ENCODE measurements around the gene TM9SF3. TPM values are rescaled to one million over a fixed set of nuclear protein-coding genes. Genes with fewer than 3 reads are reported as not detected.

TM9SF3 gene
- total RNA-seq, 3 donors from 2014 or later: 188 to 241 (median 212) TPM

GRCh38 chr10:96505150-96506136, 81.4 kb downstream of the TM9SF3 start:
- Histone ChIP-seq H3K36me3 (ENCODE audit: low read depth) (no peaks in the 10 kb centered on the region), H3K9me3 (no peaks in the 10 kb centered on the region), H3K4me1 (ENCODE audit: low read depth) (no peaks in the 10 kb centered on the region), H3K4me3 (no peak overlapping the region)
- ATAC-seq: no peak
- intact Hi-C loops (cut with DNase I, micrococcal nuclease): no loop called here
- TF ChIP-seq CTCF (IDR thresholded peaks at IDR 0.05): no peak
- DNase-seq: no peak

DNA sequence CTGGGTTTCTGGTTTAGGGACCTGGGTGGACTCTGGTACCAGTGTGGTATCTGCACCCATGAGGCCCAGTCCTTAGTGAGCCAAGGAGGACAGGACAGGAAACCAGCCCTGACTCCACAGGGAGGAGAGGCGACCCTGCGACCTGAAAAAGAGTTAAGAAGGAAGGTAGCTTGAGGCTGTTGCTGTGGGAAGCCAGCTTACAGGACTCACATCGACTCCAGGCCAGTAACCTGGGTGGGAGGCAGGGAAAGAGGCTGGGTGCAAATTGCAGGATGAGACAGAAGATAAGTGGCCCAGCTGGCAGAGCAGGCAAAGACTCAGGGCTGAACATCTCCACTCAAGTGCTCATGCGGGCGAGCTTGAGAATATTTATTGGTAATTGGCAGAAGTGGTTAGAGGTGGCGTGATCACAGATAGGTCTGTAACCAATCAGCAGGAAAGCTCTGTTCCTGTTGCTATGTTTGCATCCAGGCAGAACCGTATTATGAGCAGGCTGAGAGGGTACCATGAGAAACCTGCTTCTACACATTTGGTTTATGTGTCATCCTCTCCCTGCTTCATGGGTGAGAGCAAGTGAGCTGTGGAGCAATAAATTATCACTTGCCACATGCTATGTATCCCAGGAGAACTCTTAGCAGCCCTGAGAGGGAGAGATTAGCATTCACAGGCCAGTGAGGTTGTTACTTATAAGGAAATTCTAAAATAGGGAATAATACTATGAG, 84.1 kb downstream of the TM9SF3 start:
- no peak for ATAC-seq
- Histone ChIP-seq H3K36me3 (ENCODE audit: low read depth) (no peaks in the 10 kb centered on the region), H3K4me1 (ENCODE audit: low read depth) (no peaks in the 10 kb centered on the region), H3K9me3 (no peaks in the 10 kb centered on the region), H3K4me3 (no peak overlapping the region)
- TF ChIP-seq CTCF (IDR thresholded peaks at IDR 0.05): no peak
- intact Hi-C loops (cut with DNase I, micrococcal nuclease): no loop called here
- DNase-seq: no peak

DNA sequence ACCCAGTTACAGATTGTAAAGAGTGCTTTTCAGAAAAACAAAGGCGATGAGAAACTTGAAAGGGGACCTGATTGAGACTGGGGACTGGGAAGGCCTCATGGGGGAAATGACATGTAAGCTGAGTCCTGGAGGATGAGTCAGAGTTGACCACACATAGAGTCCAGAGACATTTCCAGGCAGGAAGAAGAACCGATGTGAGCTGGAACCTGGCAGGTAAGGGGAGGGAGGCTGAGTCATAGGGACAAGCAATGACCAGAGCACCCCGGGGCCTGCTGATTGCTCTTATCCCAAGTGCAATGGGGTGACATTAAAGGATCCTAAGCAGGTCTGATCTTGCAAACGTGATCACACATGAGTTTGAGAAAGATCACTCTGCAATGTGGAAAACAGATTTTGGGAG, 84.8 kb downstream of the TM9SF3 start:
- H3K36me3 ChIP-seq (ENCODE audit: low read depth): no peaks in the 10 kb centered on the region
- no peak overlapping the region for H3K4me3 ChIP-seq
- DNase-seq: no peak
- no peak for ATAC-seq
- intact Hi-C loops (cut with DNase I, micrococcal nuclease): no loop called here
- H3K9me3 ChIP-seq: no peaks in the 10 kb centered on the region
- no peak for TF ChIP-seq CTCF (IDR thresholded peaks at IDR 0.05)
- no peaks in the 10 kb centered on the region for H3K4me1 ChIP-seq (ENCODE audit: low read depth)

GRCh38 chr10:96500519-96500918, 86.3 kb downstream of the TM9SF3 start:
- no peaks in the 10 kb centered on the region for H3K4me1 ChIP-seq (ENCODE audit: low read depth)
- DNase-seq (no peak), ATAC-seq (no peak)
- no peaks in the 10 kb centered on the region for H3K36me3 ChIP-seq (ENCODE audit: low read depth)
- H3K9me3 ChIP-seq: no peaks in the 10 kb centered on the region
- intact Hi-C loops (cut with DNase I, micrococcal nuclease): no loop called here
- no peak overlapping the region for H3K4me3 ChIP-seq
- TF ChIP-seq CTCF (IDR thresholded peaks at IDR 0.05): no peak

DNA sequence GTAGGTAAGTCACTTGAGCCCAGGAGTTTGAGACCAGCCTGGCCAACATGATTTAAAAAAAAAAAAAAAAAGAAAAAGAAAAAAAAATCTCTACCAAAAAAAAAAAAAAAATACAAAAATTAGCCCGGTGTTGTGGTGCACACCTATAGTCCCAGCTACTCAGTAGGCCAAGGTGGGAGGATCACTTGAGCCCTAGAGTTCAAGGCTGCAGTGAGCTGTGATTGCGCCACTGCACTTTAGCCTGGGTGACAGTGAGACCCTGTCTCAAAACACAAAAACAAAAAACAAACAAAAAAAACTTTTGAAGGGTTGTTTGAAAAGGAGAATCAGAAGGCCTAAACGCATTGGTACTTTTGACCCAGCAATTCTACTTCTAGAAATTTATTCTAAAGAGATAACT, 86.8 kb downstream of the TM9SF3 start:
- Histone ChIP-seq H3K9me3 (no peaks in the 10 kb centered on the region), H3K4me1 (ENCODE audit: low read depth) (no peaks in the 10 kb centered on the region), H3K4me3 (no peak overlapping the region), H3K36me3 (ENCODE audit: low read depth) (no peaks in the 10 kb centered on the region)
- intact Hi-C loops (cut with DNase I, micrococcal nuclease): no loop called here
- no peak for DNase-seq
- no peak for ATAC-seq
- no peak for TF ChIP-seq CTCF (IDR thresholded peaks at IDR 0.05)
